ENCODE data around the gene EEFSEC. TPM values are rescaled to one million over a fixed set of nuclear protein-coding genes. Genes with fewer than 3 reads are reported as not detected.

The EEFSEC gene
- total and polyA plus RNA-seq, 11 donors = 17.5 to 48.0 (median 22.5) TPM

DNA sequence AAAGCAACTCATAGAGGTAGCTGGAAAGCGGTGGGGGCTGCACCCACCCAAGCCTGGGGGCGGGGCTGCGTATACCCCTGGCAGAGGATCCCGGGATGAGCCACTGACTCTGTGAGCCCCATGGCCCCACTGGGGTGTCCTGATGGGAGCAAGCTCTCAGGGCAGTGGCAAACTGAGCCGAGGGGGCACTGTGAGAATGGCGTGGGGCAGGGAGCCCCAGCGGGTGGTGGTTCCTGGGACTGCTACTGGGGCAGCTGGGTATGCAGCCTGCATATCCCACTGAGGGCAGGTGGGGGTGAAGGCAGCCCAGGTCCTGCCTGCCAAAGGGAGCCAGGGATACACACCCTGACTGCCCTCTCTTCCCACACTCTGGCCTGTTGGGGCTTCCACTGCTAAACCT is 254.0 kb downstream of the EEFSEC start:
- Histone ChIP-seq H3K27me3 (no peaks in the 10 kb centered on the region), H3K4me1 (peaks cover 0 to 43% (median 6%) of the 10 kb centered on the region in 12 donors), H3K9me3 (no peaks in the 10 kb centered on the region), H3K4me3 (no peak overlapping the region), H3K27ac (no peak overlapping the region), H3K36me3 (peaks cover 0 to 4% (median 0%) of the 10 kb centered on the region in 9 donors)
- 82 to 96% (median 93%) methylated on average over 7 of the region's 7 CpGs for WGBS, 4 donors
- TF ChIP-seq, protein P1, sequence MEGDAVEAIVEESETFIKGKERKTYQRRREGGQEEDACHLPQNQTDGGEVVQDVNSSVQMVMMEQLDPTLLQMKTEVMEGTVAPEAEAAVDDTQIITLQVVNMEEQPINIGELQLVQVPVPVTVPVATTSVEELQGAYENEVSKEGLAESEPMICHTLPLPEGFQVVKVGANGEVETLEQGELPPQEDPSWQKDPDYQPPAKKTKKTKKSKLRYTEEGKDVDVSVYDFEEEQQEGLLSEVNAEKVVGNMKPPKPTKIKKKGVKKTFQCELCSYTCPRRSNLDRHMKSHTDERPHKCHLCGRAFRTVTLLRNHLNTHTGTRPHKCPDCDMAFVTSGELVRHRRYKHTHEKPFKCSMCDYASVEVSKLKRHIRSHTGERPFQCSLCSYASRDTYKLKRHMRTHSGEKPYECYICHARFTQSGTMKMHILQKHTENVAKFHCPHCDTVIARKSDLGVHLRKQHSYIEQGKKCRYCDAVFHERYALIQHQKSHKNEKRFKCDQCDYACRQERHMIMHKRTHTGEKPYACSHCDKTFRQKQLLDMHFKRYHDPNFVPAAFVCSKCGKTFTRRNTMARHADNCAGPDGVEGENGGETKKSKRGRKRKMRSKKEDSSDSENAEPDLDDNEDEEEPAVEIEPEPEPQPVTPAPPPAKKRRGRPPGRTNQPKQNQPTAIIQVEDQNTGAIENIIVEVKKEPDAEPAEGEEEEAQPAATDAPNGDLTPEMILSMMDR (IDR thresholded peaks at IDR 0.05) = no peak
- no peak for TF ChIP-seq POLR2A (IDR thresholded peaks at IDR 0.05)
- intact Hi-C loops (cut with DNase I) = no loop called here
- DNase-seq (no peak), ATAC-seq (no peak)

DNA sequence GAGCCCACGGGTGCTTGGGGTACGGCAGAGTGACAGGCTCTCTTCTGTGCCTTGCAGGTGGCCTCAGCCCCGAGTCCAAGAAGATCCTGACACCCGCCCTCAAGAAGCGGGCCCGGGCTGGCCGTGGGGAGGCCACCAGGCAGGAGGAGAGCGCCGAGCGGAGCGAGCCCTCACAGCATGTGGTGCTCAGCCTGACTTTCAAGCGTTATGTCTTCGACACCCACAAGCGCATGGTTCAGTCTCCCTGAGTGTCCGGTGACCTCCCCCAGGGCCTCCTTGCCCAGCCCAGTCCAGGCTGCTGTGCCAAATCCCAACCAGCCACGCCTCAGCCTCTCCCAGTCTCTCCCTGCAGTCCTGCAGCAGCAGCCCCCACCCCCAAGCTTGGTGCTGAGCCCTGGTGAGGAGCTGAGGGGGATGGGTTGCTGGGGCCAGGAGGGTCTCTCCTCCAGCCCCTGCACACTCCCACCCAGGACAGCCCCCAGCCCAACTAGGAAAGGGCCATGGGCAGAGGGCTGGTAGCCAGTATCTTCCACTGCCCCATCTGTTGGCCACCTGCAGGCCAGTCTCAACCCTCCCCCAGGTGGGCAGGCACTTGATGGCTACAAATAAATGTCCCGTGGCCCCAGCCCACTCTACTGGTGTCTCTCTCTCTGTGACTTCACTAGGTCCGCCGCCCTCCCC is 254.9 kb downstream of the EEFSEC start:
- DNase-seq (no peak), ATAC-seq (no peak)
- WGBS, 4 donors = 93 to 95% (median 93%) methylated on average over 18 to 19 of the region's 19 CpGs
- Histone ChIP-seq H3K9me3 (no peaks in the 10 kb centered on the region), H3K4me3 (no peak overlapping the region), H3K27ac (no peak overlapping the region), H3K4me1 (peaks cover 0 to 34% (median 6%) of the 10 kb centered on the region in 12 donors), H3K36me3 (peaks cover 0 to 4% (median 0%) of the 10 kb centered on the region in 9 donors), H3K27me3 (no peaks in the 10 kb centered on the region)
- TF ChIP-seq POLR2A (IDR thresholded peaks at IDR 0.05) = no peak
- TF ChIP-seq, protein P1 (IDR thresholded peaks at IDR 0.05) = no peak
- intact Hi-C loops (cut with DNase I) = no loop called here

DNA sequence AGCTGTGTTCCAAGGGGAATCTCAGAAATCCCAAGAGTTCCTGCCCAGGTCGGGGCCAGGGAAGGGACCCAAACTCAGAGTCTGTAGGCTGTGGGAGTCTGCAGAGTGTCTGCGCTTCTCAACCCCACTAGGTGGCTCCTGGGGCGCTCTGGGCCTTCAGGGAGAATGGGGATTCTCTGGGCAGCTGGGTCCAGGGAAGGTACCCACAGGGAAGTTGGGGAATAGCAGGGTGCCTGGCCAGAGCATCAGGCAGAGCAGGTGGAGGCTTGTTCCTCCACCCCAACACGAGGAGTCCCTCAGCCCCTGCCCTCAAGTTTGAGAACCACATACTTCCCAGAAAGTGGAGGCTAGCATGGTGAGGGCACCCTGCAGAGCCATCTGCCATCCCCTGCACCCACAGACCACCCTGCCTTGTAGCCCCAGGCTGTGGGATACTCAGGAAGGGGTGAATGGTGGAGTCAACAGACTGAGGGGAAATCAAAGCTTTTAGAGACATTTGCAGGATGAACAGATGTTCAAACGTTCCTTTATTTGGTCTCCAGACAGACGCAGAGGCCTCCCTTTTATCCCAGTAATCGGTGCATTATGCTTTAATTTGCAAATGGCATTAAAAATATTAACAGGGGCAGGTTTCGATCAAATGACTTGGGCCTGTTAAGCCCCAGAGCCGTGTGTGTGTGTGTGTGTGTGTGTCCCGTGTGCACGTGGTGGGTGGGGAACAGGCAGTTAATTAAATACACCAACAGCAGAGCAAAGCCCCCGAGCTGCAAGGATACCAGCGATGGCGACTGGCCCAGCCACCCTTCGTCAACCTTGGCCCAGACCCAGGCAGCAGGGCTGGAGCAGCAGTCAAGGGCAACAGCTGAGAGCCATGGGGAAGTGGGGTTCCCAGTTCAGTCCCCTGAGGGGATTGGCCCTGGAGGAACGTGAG is 255.7 kb downstream of the EEFSEC start:
- H3K4me1 ChIP-seq = peaks cover 0 to 26% (median 6%) of the 10 kb centered on the region in 12 donors
- intact Hi-C loops (cut with DNase I) = no loop called here
- DNase-seq = peak in 3 of 5 donors; percentile 39 to 59 (median 56)
- ATAC-seq = peak in 3 of 4 donors; percentile 14 to 52 (median 48)
- TF ChIP-seq POLR2A (IDR thresholded peaks at IDR 0.05) = no peak
- TF ChIP-seq, protein P1 (IDR thresholded peaks at IDR 0.05) = no peak
- H3K36me3 ChIP-seq = peaks cover 0 to 4% (median 0%) of the 10 kb centered on the region in 9 donors
- H3K9me3 ChIP-seq = no peaks in the 10 kb centered on the region
- no peak overlapping the region for H3K4me3 ChIP-seq
- 62 to 69% (median 66%) methylated on average over 15 to 16 of the region's 16 CpGs for WGBS, 4 donors
- no peak overlapping the region for H3K27ac ChIP-seq
- H3K27me3 ChIP-seq = no peaks in the 10 kb centered on the region
